Body of pancreas (tissue), 4 donors: ENCODE results near the gene LARP4B. TPM values are rescaled to one million over a fixed set of nuclear protein-coding genes. Genes with fewer than 3 reads are reported as not detected.
A peak's percentile ranks its signal among the peaks of the same experiment; 100 is the strongest.

ENCODE experiments used
- ATAC-seq: fragments of 150-250 bp; one replicate; pipeline ENCODE4 v1.9.1; 2016
- DNase-seq, 4 donors: peaks; one replicate each; pipeline ENCODE4 v3.0.0-alpha.2; 2019
- H3K27ac ChIP-seq, 4 donors: fragments of 200-600 bp; sonication (generic); 1 replicate in 3 of 4; 2 replicates in 1 of 4; pipeline versions ENCODE4 v1.5.1 to v1.6.1; 2016 to 2019; ENCODE audit warnings: mild to moderate bottlenecking in 1 of 4, mixed read lengths in 1 of 4, moderate library complexity in 1 of 4
- H3K27me3 ChIP-seq, 2 donors: fragments of 200-600 bp; sonication (generic); one replicate each; pipeline ENCODE4 v1.6.0; 2016; ENCODE audit warnings: mild to moderate bottlenecking in 1 of 2
- H3K36me3 ChIP-seq, 2 donors: fragments of 200-600 bp; sonication (generic); replicated peaks in 1 of 2; 2 replicates each; pipeline ENCODE4 v1.5.1; 2016; ENCODE audit warnings: low read depth in 2 of 2; ENCODE audit not compliant: insufficient read depth in 1 of 2
- H3K4me1 ChIP-seq: fragments of 200-600 bp; sonication (generic); one replicate; pipeline ENCODE4 v1.6.0; 2016
- H3K4me3 ChIP-seq, 2 donors: fragments of 200-600 bp; sonication (generic); 1 replicate in 1 of 2; 2 replicates in 1 of 2; pipeline ENCODE4 v1.5.1; 2016 to 2019
- H3K9me3 ChIP-seq, 3 donors: fragments of 200-600 bp; sonication (generic); 1 replicate in 2 of 3; 2 replicates in 1 of 3; pipeline ENCODE4 v1.5.1; 2016
- CTCF ChIP-seq, 7 experiments: fragments of 450-650 bp in 4 of 7; fragments of 200-600 bp in 3 of 7; sonication (generic) in 3 of 7; IDR thresholded peaks; one replicate each; pipeline ENCODE4 v1.5.1; 2016 to 2019; ENCODE audit warnings: antibody characterized with exemption in 7 of 7
- POLR2A ChIP-seq, 3 donors: fragments of 450-650 bp; IDR thresholded peaks; one replicate each; pipeline ENCODE4 v1.6.1; 2016; ENCODE audit warnings: antibody characterized with exemption in 3 of 3, mild to moderate bottlenecking in 2 of 3
- WGBS, 2 donors: methylation state at CpG; one replicate each; pipeline ENCODE4 v1.1.5; 2017; 5-methylcytosine and 5-hydroxymethylcytosine counted together
- intact Hi-C: fragments of 100-400 bp; cut with DNase I; formaldehyde crosslinking; loops from one replicate; pipeline ENCODE4 v1.15.1; 2023
- total RNA-seq, 2 donors: library from RNA; depleted of rRNA; stranded (reverse); fragments of >200 nt; gene quantifications; one replicate each; pipeline ENCODE4 v1.1.0, GENCODE V29; 2016

Gene LARP4B
- total RNA-seq, 2 donors from 2014 or later = 41.0 to 61.6 TPM

DNA sequence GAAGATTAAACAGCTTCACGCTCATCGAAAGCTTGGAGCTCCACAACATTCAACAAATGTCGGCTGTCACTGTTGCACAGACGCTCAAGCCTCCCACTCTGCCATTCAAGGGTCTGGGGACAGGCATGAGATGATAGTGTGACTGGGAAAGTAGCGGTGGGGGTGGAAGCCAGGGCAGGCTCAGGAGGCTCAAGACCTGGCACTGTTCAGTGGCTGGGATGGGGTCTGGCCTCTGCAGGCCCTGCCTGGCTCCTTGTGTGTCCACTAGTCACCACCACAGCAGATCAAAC, 43.2 kb upstream of the LARP4B start:
- TF ChIP-seq POLR2A (IDR thresholded peaks at IDR 0.05) (no peak), CTCF (IDR thresholded peaks at IDR 0.05) (no peak)
- 90 to 92% methylated on average over 5 of the region's 5 CpGs for WGBS, 2 donors
- Histone ChIP-seq H3K27ac (no peak overlapping the region), H3K9me3 (peaks cover 0 to 8% (median 0%) of the 10 kb centered on the region in 3 donors), H3K4me3 (no peak overlapping the region), H3K36me3 (no peaks in the 10 kb centered on the region), H3K4me1 (peaks cover 19% of the 10 kb centered on the region), H3K27me3 (no peaks in the 10 kb centered on the region)
- ATAC-seq = no peak
- no peak for DNase-seq
- intact Hi-C loops = no loop called here

DNA sequence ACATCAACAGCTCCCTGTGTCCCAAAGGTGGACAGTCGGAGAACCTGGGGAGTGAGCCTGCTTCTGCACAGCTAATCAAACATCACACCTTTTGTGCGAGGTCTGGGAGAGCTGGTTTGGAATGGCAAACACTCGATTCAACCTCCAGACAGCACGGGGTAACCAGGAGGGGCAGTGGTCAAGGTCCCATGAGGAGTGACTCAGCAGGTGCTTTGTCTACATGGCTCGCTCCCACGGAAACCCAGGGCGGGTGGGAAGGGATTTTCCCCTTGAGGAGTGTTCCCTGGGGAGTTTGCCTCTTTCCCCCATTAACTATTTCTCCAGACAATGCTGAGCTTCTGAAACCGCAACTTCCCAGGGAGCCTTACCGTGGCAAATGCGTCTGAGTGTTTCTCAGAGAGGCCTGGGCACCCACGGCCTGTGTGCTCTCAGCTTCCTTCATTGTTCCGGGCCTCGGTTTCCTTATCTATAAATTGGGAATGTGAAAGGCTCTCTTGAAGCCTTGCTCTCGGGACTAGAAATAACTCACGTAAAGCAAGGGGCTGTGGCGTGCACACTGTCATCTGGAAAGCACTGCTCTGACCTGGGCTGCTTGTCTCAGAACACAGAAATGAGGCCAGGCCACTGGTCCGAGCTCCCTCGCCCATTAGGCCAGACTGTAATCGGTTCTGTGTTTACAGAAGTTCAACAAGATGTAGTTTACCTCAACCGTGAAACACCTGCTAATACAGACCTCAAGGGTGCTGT, 42.7 kb upstream of the LARP4B start:
- peaks cover 0 to 5% (median 0%) of the 10 kb centered on the region in 3 donors for H3K9me3 ChIP-seq
- 53 to 61% methylated on average over 19 to 20 of the region's 20 CpGs for WGBS, 2 donors
- intact Hi-C loops = no loop called here
- H3K27me3 ChIP-seq = no peaks in the 10 kb centered on the region
- TF ChIP-seq POLR2A (IDR thresholded peaks at IDR 0.05) = no peak
- TF ChIP-seq CTCF (IDR thresholded peaks at IDR 0.05) = no peak
- DNase-seq (peak in 2 of 4 donors; percentile 33 to 69), ATAC-seq (no peak)
- H3K4me1 ChIP-seq = peaks cover 21% of the 10 kb centered on the region
- no peaks in the 10 kb centered on the region for H3K36me3 ChIP-seq
- no peak overlapping the region for H3K4me3 ChIP-seq
- no peak overlapping the region for H3K27ac ChIP-seq

DNA sequence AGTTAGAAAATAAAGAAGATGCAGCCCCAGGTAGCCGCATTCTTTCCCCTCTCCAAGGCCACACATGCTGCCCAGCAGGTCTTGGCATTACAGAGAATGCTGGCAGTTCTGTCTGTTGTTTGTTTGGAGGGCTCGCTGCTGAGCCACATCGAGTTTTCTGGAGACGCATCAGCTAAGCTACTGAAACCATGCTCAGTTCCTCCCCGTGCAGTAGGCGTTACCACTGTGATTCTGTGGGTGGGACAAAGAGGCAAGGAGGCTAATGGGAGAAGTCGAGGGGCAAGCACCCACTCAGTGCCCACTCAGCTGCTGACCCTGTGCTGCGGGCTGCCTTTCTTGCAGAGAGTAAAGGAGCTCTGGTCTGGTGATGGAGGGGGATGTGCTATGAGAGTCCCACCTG, 41.3 kb upstream of the LARP4B start:
- no peak for DNase-seq
- no peaks in the 10 kb centered on the region for H3K27me3 ChIP-seq
- TF ChIP-seq POLR2A (IDR thresholded peaks at IDR 0.05) (no peak), CTCF (IDR thresholded peaks at IDR 0.05) (no peak)
- intact Hi-C loops = no loop called here
- H3K9me3 ChIP-seq = no peaks in the 10 kb centered on the region
- ATAC-seq = no peak
- H3K4me1 ChIP-seq = peaks cover 21% of the 10 kb centered on the region
- 79 to 95% methylated on average over 5 to 8 of the region's 8 CpGs for WGBS, 2 donors
- no peaks in the 10 kb centered on the region for H3K36me3 ChIP-seq
- H3K4me3 ChIP-seq = no peak overlapping the region
- no peak overlapping the region for H3K27ac ChIP-seq

GRCh38 chr10:971613-972012, 40.1 kb upstream of the LARP4B start:
- Histone ChIP-seq H3K4me3 (no peak overlapping the region), H3K27me3 (no peaks in the 10 kb centered on the region), H3K4me1 (peaks cover 21% of the 10 kb centered on the region), H3K36me3 (no peaks in the 10 kb centered on the region), H3K9me3 (no peaks in the 10 kb centered on the region), H3K27ac (peak overlapping the region in 3 of 4 donors; percentile 61 to 78 (median 72))
- TF ChIP-seq CTCF (IDR thresholded peaks at IDR 0.05) = no peak
- no peak for TF ChIP-seq POLR2A (IDR thresholded peaks at IDR 0.05)
- 82 to 89% methylated on average over 12 of the region's 12 CpGs for WGBS, 2 donors
- DNase-seq = no peak
- no peak for ATAC-seq
- intact Hi-C loops = no loop called here

- Histone ChIP-seq H3K4me1 (peaks cover 21% of the 10 kb centered on the region), H3K9me3 (no peaks in the 10 kb centered on the region), H3K4me3 (no peak overlapping the region), H3K36me3 (no peaks in the 10 kb centered on the region), H3K27ac (peak overlapping the region; percentile 50 to 78 (median 66)), H3K27me3 (no peaks in the 10 kb centered on the region)
- intact Hi-C loops = no loop called here
- ATAC-seq = peak; percentile 51
- peak; percentile 37 to 65 (median 41) for DNase-seq
- 20 to 28% methylated on average over 4 of the region's 4 CpGs for WGBS, 2 donors
- no peak for TF ChIP-seq POLR2A (IDR thresholded peaks at IDR 0.05)
- TF ChIP-seq CTCF (IDR thresholded peaks at IDR 0.05) = no peak
Observed at GRCh38 chr10:971150-971542, 39.6 kb upstream of the LARP4B start.
